Measurements from ENCODE around the gene IRX2.

- TF ChIP-seq CTCF (IDR thresholded peaks at IDR 0.05; ENCODE audit: low read depth, low read length) (no peak), EZH2phosphoT487 (IDR thresholded peaks at IDR 0.05; ENCODE audit: low read depth) (no peak)
Observed at GRCh38 chr5:2710910-2711309, 40.6 kb downstream of the IRX2 start.

Measured in OCI-LY3 (cell line).